Body of pancreas (tissue), 4 donors: ENCODE data around the gene MC2R. TPM values are rescaled to one million over a fixed set of nuclear protein-coding genes. Genes with fewer than 3 reads are reported as not detected.

ENCODE experiments used
- ATAC-seq: fragments of 150-250 bp; one replicate; pipeline ENCODE4 v1.9.1; 2016
- DNase-seq, 4 donors: peaks; one replicate each; pipeline ENCODE4 v3.0.0-alpha.2; 2019
- H3K27ac ChIP-seq, 4 donors: fragments of 200-600 bp; sonication (generic); 1 replicate in 3 of 4; 2 replicates in 1 of 4; pipeline versions ENCODE4 v1.5.1 to v1.6.1; 2016 to 2019; ENCODE audit warnings: mild to moderate bottlenecking in 1 of 4, mixed read lengths in 1 of 4, moderate library complexity in 1 of 4
- H3K27me3 ChIP-seq, 2 donors: fragments of 200-600 bp; sonication (generic); one replicate each; pipeline ENCODE4 v1.6.0; 2016; ENCODE audit warnings: mild to moderate bottlenecking in 1 of 2
- H3K36me3 ChIP-seq, 2 donors: fragments of 200-600 bp; sonication (generic); replicated peaks in 1 of 2; 2 replicates each; pipeline ENCODE4 v1.5.1; 2016; ENCODE audit warnings: low read depth in 2 of 2; ENCODE audit not compliant: insufficient read depth in 1 of 2
- H3K4me1 ChIP-seq: fragments of 200-600 bp; sonication (generic); one replicate; pipeline ENCODE4 v1.6.0; 2016
- H3K4me3 ChIP-seq, 2 donors: fragments of 200-600 bp; sonication (generic); 1 replicate in 1 of 2; 2 replicates in 1 of 2; pipeline ENCODE4 v1.5.1; 2016 to 2019
- H3K9me3 ChIP-seq, 3 donors: fragments of 200-600 bp; sonication (generic); 1 replicate in 2 of 3; 2 replicates in 1 of 3; pipeline ENCODE4 v1.5.1; 2016
- POLR2A ChIP-seq, 3 donors: fragments of 450-650 bp; IDR thresholded peaks; one replicate each; pipeline ENCODE4 v1.6.1; 2016; ENCODE audit warnings: antibody characterized with exemption in 3 of 3, mild to moderate bottlenecking in 2 of 3
- WGBS, 2 donors: methylation state at CpG; one replicate each; pipeline ENCODE4 v1.1.5; 2017; 5-methylcytosine and 5-hydroxymethylcytosine counted together
- intact Hi-C: fragments of 100-400 bp; cut with DNase I; formaldehyde crosslinking; loops from one replicate; pipeline ENCODE4 v1.15.1; 2023
- total RNA-seq, 2 donors: library from RNA; depleted of rRNA; stranded (reverse); fragments of >200 nt; gene quantifications; one replicate each; pipeline ENCODE4 v1.1.0, GENCODE V29; 2016
- TF ChIP-seq, protein P1 (sequence below), 7 experiments: fragments of 450-650 bp in 4 of 7; fragments of 200-600 bp in 3 of 7; sonication (generic) in 3 of 7; IDR thresholded peaks; one replicate each; pipeline ENCODE4 v1.5.1; 2016 to 2019; ENCODE audit warnings: antibody characterized with exemption in 7 of 7

MC2R gene
- total RNA-seq, 2 donors from 2014 or later = not detected

DNA sequence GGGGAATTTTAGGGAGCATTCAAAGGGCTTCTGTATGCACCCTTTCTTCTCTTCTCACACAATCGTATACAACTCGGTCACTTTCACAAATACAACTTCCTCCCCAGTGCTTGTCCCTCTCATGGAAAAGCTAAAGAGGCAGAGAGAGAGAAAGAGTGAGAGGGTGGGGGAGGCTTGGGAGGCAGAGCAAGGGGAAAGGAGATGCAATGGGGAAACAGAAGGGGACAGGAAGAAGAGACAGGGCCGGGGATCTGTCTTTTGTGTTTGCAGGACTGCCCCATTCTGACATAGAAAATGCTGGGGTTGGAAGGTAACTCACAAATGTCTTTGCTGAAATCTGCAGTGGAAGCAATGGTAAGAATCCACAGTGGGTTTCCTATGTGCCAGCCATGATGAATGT lies 2.1 kb upstream of the MC2R start:
- H3K27ac ChIP-seq = no peak overlapping the region
- no peak for DNase-seq
- intact Hi-C loops = no loop called here
- no peaks in the 10 kb centered on the region for H3K27me3 ChIP-seq
- no peaks in the 10 kb centered on the region for H3K9me3 ChIP-seq
- no peaks in the 10 kb centered on the region for H3K4me1 ChIP-seq
- no peak overlapping the region for H3K4me3 ChIP-seq
- TF ChIP-seq, protein P1, sequence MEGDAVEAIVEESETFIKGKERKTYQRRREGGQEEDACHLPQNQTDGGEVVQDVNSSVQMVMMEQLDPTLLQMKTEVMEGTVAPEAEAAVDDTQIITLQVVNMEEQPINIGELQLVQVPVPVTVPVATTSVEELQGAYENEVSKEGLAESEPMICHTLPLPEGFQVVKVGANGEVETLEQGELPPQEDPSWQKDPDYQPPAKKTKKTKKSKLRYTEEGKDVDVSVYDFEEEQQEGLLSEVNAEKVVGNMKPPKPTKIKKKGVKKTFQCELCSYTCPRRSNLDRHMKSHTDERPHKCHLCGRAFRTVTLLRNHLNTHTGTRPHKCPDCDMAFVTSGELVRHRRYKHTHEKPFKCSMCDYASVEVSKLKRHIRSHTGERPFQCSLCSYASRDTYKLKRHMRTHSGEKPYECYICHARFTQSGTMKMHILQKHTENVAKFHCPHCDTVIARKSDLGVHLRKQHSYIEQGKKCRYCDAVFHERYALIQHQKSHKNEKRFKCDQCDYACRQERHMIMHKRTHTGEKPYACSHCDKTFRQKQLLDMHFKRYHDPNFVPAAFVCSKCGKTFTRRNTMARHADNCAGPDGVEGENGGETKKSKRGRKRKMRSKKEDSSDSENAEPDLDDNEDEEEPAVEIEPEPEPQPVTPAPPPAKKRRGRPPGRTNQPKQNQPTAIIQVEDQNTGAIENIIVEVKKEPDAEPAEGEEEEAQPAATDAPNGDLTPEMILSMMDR (IDR thresholded peaks at IDR 0.05) = no peak
- TF ChIP-seq POLR2A (IDR thresholded peaks at IDR 0.05) = no peak
- ATAC-seq = no peak
- WGBS, 2 donors = 72 to 89% methylated on average over 3 of the region's 3 CpGs
- no peaks in the 10 kb centered on the region for H3K36me3 ChIP-seq

DNA sequence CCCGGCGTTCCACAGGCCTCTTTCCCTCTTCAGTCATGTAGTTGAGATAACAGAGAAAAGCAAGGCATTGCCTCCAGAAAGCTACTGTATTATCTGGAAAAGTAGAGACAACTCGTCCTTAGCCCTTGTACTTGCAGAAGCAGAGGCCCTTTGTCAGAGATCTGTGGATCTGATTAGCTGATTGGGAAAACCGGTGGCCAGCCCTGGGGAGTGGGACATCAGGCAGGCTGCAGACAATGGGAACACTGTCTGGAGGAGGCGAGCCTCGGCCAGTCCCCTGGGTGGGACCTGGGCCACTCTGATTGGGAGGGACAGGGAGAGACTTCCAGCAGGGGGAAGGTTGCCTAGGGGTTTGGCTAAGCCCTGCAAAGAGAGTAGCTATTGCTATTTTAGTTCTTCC lies 1.2 kb upstream of the MC2R start:
- Histone ChIP-seq H3K27ac (no peak overlapping the region), H3K27me3 (no peaks in the 10 kb centered on the region), H3K36me3 (no peaks in the 10 kb centered on the region), H3K4me1 (no peaks in the 10 kb centered on the region), H3K4me3 (no peak overlapping the region), H3K9me3 (no peaks in the 10 kb centered on the region)
- WGBS, 2 donors = 43 to 48% methylated on average over 6 of the region's 6 CpGs
- no peak for DNase-seq
- intact Hi-C loops = no loop called here
- no peak for TF ChIP-seq POLR2A (IDR thresholded peaks at IDR 0.05)
- TF ChIP-seq, protein P1 (IDR thresholded peaks at IDR 0.05) = no peak
- no peak for ATAC-seq

DNA sequence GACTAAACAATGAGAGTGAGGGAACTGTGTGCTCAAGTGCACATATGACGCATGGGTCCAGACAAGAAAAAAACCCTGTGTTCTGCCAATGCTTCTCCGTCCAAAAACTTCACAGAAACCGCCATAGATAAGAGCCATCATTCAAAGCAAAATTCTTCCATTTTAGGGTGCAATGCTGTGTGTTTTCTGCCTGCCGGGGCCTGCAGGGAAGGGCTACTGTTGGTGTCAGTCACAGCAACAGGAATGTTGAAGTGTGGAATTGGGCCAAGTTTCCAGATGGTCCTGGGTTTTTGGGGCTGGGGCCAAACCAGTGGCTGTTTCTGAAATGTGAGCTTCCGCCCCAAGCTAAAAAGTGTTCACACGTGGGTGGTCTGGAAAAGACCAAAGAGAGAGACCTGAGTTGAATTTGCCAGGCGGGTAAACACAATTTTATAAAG lies 677 bp upstream of the MC2R start:
- Histone ChIP-seq H3K36me3 (no peaks in the 10 kb centered on the region), H3K9me3 (no peaks in the 10 kb centered on the region), H3K27me3 (no peaks in the 10 kb centered on the region), H3K27ac (no peak overlapping the region), H3K4me1 (no peaks in the 10 kb centered on the region), H3K4me3 (no peak overlapping the region)
- 32 to 44% methylated on average over 7 of the region's 7 CpGs for WGBS, 2 donors
- TF ChIP-seq, protein P1 (IDR thresholded peaks at IDR 0.05) = no peak
- no peak for TF ChIP-seq POLR2A (IDR thresholded peaks at IDR 0.05)
- peak; percentile 68 for ATAC-seq
- peak in 3 of 4 donors; percentile 12 to 30 (median 18) for DNase-seq
- intact Hi-C loops = no loop called here

DNA sequence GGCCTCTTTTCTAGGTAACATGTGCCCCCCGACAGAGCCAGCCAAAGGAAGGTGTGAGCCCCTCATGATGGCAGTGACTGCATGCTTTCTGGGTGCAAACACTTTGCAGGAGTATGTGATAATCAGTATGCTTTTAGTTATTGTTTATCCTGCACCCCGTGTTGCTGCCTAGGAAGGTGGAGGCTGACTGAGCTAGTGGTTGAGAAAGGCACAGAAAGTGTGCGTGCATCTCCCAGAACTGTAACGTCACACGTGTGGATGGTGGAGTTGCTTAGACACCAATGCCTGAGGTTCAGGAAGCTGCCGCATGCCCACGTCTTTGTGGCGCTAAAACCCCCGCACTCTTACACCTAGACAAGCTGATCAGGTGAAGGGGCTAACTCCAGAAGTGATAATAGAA lies 580 bp downstream of the MC2R start:
- no peak for DNase-seq
- H3K9me3 ChIP-seq = no peaks in the 10 kb centered on the region
- H3K36me3 ChIP-seq = no peaks in the 10 kb centered on the region
- H3K4me1 ChIP-seq = no peaks in the 10 kb centered on the region
- TF ChIP-seq, protein P1 (IDR thresholded peaks at IDR 0.05) = no peak
- no peak for TF ChIP-seq POLR2A (IDR thresholded peaks at IDR 0.05)
- intact Hi-C loops = no loop called here
- 66 to 78% methylated on average over 9 of the region's 9 CpGs for whole genome bisulfite sequencing, 2 donors
- no peaks in the 10 kb centered on the region for H3K27me3 ChIP-seq
- no peak overlapping the region for H3K4me3 ChIP-seq
- ATAC-seq = no peak
- H3K27ac ChIP-seq = no peak overlapping the region

DNA sequence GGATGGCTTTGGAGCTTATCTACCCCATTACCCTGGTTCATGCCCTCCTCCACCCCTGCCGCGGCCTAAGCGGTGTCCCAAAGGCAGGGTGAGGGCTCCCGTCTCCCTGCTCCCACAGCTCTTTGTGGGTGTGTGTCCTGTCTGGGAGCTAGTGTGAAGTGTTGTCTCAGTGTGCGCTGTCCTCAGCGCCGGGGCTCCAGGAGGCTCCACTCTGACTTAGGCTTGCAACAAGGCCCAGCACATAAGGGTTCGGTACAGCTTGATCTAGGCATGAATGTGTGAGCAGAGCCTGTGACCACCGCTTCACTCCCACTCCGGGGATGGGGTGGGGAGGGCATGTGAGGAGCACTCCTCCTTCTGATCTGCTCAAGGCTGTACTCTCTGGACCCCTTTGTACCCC lies 1.2 kb downstream of the MC2R start:
- 79 to 97% methylated on average over 3 to 10 of the region's 10 CpGs for WGBS, 2 donors
- no peak for TF ChIP-seq POLR2A (IDR thresholded peaks at IDR 0.05)
- TF ChIP-seq, protein P1 (IDR thresholded peaks at IDR 0.05) = no peak
- ATAC-seq = no peak

More for the DNA sequence above, 1.2 kb downstream of the MC2R start:
- no peak for DNase-seq
- H3K9me3 ChIP-seq = no peaks in the 10 kb centered on the region
- H3K4me3 ChIP-seq = no peak overlapping the region
- intact Hi-C loops = no loop called here
- no peak overlapping the region for H3K27ac ChIP-seq
- H3K4me1 ChIP-seq = no peaks in the 10 kb centered on the region
- no peaks in the 10 kb centered on the region for H3K27me3 ChIP-seq
- H3K36me3 ChIP-seq = no peaks in the 10 kb centered on the region
